Embryonic facial prominence (tissue), 1 donor: ENCODE measurements around the gene TMEM98.
"Not testable (repeated sequence)": the region's sequence is repeated elsewhere in the genome, so short reads cannot be mapped to it uniquely, and the experiment has no call there.

Source experiments
- DNase-seq: peaks from one replicate; pipeline ENCODE4 v3.0.0-alpha.2; 2016; ENCODE audit errors: extremely low spot score

Gene TMEM98

GRCh38 chr17:32915245-32915644 is 12.7 kb upstream of the TMEM98 start:
- DNase-seq: no peak

GRCh38 chr17:32916134-32916533 is 11.8 kb upstream of the TMEM98 start:
- no peak for DNase-seq

GRCh38 chr17:32917081-32917480 is 10.9 kb upstream of the TMEM98 start:
- DNase-seq: no peak

- DNase-seq: no peak
Measured at GRCh38 chr17:32917842-32918241, 10.1 kb upstream of the TMEM98 start.

- not testable (repeated sequence) for DNase-seq
Measured at GRCh38 chr17:32919876-32920275, 8.1 kb upstream of the TMEM98 start.

- no peak for DNase-seq
Measured at GRCh38 chr17:32920293-32920692, 7.7 kb upstream of the TMEM98 start.

GRCh38 chr17:32921017-32921416 is 6.9 kb upstream of the TMEM98 start:
- no peak for DNase-seq

- not testable (repeated sequence) for DNase-seq
Measured at GRCh38 chr17:32923905-32924304, 4.0 kb upstream of the TMEM98 start.

- no peak for DNase-seq
Measured at GRCh38 chr17:32926183-32926582, 1.8 kb upstream of the TMEM98 start.

GRCh38 chr17:32926789-32927188 is 1.2 kb upstream of the TMEM98 start:
- DNase-seq: not testable (repeated sequence)

GRCh38 chr17:32927201-32927723 is 691 bp upstream of the TMEM98 start:
- no peak for DNase-seq

GRCh38 chr17:32928586-32929535 is 908 bp downstream of the TMEM98 start:
- DNase-seq: no peak

- no peak for DNase-seq
Measured at GRCh38 chr17:32929588-32929987, 1.6 kb downstream of the TMEM98 start.

- no peak for DNase-seq
Measured at GRCh38 chr17:32930512-32930911, 2.6 kb downstream of the TMEM98 start.

GRCh38 chr17:32931686-32932085 is 3.7 kb downstream of the TMEM98 start:
- no peak for DNase-seq

GRCh38 chr17:32933881-32934280 is 5.9 kb downstream of the TMEM98 start:
- DNase-seq: no peak

- no peak for DNase-seq
Measured at GRCh38 chr17:32935726-32936125, 7.8 kb downstream of the TMEM98 start.

GRCh38 chr17:32936186-32936893 is 8.4 kb downstream of the TMEM98 start:
- no peak for DNase-seq

- DNase-seq: peak; percentile 58
Measured at GRCh38 chr17:32936894-32937500, 9.0 kb downstream of the TMEM98 start.

- no peak for DNase-seq
Measured at GRCh38 chr17:32940706-32941390, 12.9 kb downstream of the TMEM98 start.

- no peak for DNase-seq
Measured at GRCh38 chr17:32941419-32942032, 13.6 kb downstream of the TMEM98 start.
